Muscle of back (tissue), 13 donors: Measurements from ENCODE around the gene HSD17B14. TPM values are rescaled to one million over a fixed set of nuclear protein-coding genes. Genes with fewer than 3 reads are reported as not detected.
"Not testable (repeated sequence)": the region's sequence is repeated elsewhere in the genome, so short reads cannot be mapped to it uniquely, and the experiment has no call there.

Source experiments
- DNase-seq, 3 donors: peaks; one replicate each; pipeline versions ENCODE4 v3.0.0 to v3.0.0-alpha.2; 2013
- long read RNA-seq, 9 donors: transcript quantifications; one replicate each; lab custom pipeline, GENCODE V29; 2026
- polyA plus RNA-seq, 10 donors: library from polyadenylated mRNA; unstranded; fragments of 120-200 nt; gene quantifications; one replicate each; pipeline ENCODE4 v1.2.1, GENCODE V29; 2013; ENCODE audit not compliant: insufficient read length in 10 of 10

The HSD17B14 gene
- polyA plus RNA-seq, result 1 to 10 TPM; 2.6 to 4.5 (median 3.2) TPM
- long read RNA-seq, donor 1, result 0 reads
- long read RNA-seq, donor 2, result 0 reads
- long read RNA-seq, donor 3, result 0 reads
- long read RNA-seq, donor 4, partial matches to known transcripts, result 0 of 3 reads
- long read RNA-seq, donor 4, other reads (novel, unspliced or antisense), result 0 of 3 reads
- long read RNA-seq, donor 5, result 0 reads
- long read RNA-seq, donor 6, partial matches to known transcripts, result 0 of 1 reads
- long read RNA-seq, donor 6, other reads (novel, unspliced or antisense), result 0 of 1 reads
- long read RNA-seq, donor 7, result 0 reads
- long read RNA-seq, donor 8, result 0 reads
- long read RNA-seq, donor 9, result 0 reads

GRCh38 chr19:48836089-48837017 is at the start of gene HSD17B14:
Gene HSD17B14 (minus strand): TSS chr19:48836491. CDS start chr19:48836411, 80 bp downstream.
- DNase-seq, result peak in 2 of 3 donors; percentile 36 to 58

GRCh38 chr19:48883726-48884125 is 47.4 kb upstream of the HSD17B14 start:
- DNase-seq, result no peak

GRCh38 chr19:48881741-48882657 is 45.7 kb upstream of the HSD17B14 start:
- DNase-seq, result peak in 1 of 3 donors; percentile 32

- DNase-seq, result not testable (repeated sequence)
Observed at GRCh38 chr19:48879696-48880095, 43.4 kb upstream of the HSD17B14 start.

- DNase-seq, result no peak
Observed at GRCh38 chr19:48879025-48879637, 42.8 kb upstream of the HSD17B14 start.

- no peak for DNase-seq
Observed at GRCh38 chr19:48878196-48879024, 42.1 kb upstream of the HSD17B14 start.

GRCh38 chr19:48877855-48878195 is 41.5 kb upstream of the HSD17B14 start:
- DNase-seq, result no peak

- not testable (repeated sequence) for DNase-seq
Observed at GRCh38 chr19:48876043-48876981, 40.0 kb upstream of the HSD17B14 start.

GRCh38 chr19:48874303-48875135 is 38.2 kb upstream of the HSD17B14 start:
- DNase-seq, result peak in 2 of 3 donors; percentile 53 to 55

- peak in 1 of 3 donors; percentile 45 for DNase-seq
Observed at GRCh38 chr19:48873476-48874302, 37.4 kb upstream of the HSD17B14 start.

GRCh38 chr19:48872884-48873475 is 36.7 kb upstream of the HSD17B14 start:
- DNase-seq, result peak; percentile 89 to 95 (median 94)

GRCh38 chr19:48872182-48872883 is 36.0 kb upstream of the HSD17B14 start, which contains the start of gene PPP1R15A:
Gene PPP1R15A (plus strand): TSS chr19:48872421. CDS start chr19:48873234, 813 bp downstream.
- DNase-seq, result peak; percentile 97 to 99 (median 98)

GRCh38 chr19:48871471-48872181 is 35.3 kb upstream of the HSD17B14 start:
- DNase-seq, result not testable (repeated sequence)

GRCh38 chr19:48870048-48870447 is 33.8 kb upstream of the HSD17B14 start:
- DNase-seq, result no peak
